ENCODE data around the gene ITGB7.
A peak's percentile ranks its signal among the peaks of the same experiment; 100 is the strongest.
"Not testable (repeated sequence)": the region's sequence is repeated elsewhere in the genome, so short reads cannot be mapped to it uniquely, and the experiment has no call there.

Gene ITGB7

DNA sequence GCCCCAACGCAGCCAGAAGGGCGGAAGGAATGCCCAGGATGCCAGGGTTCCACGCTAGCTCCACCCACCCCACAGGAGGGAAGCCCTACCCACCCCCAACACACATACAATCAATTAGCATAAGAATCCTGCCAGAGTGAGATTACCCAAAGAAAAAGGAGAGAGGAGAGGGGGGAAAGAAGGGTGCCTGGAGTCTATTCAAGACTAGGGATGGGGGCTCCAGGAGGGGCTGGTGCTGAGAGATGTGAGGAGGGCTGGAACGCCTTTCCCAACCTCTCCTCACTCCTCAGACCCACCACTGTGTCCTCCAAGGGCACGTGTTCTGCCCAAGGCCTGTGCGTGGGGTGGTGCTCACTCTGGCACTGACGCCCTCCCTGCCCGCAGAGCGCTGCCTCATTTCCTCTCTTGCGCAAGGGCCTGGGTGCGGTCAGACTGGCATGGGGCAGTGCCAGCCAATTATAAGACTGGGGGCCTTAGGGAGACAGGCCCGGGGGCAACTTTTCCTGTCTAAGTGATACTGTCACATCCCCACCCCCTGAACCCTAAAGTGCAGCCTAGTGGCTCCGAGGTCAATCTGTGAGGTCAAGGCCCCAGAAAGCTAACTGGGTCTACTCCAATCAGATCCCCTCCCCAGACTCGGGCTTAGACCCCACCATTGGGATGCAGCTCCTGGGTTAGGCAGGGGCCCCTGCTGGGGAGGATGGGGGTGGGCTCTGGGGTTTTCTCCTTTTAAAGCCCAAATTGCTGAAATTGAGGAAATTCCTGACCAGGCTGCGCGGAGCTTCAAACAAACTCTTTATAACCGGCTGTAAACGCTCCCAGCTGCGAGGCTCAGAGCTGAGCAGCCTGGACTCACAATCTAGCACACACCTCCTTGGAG lies 10.2 kb upstream of the ITGB7 start:
- DNase-seq (ENCODE audit: low spot score), result no peak

DNA sequence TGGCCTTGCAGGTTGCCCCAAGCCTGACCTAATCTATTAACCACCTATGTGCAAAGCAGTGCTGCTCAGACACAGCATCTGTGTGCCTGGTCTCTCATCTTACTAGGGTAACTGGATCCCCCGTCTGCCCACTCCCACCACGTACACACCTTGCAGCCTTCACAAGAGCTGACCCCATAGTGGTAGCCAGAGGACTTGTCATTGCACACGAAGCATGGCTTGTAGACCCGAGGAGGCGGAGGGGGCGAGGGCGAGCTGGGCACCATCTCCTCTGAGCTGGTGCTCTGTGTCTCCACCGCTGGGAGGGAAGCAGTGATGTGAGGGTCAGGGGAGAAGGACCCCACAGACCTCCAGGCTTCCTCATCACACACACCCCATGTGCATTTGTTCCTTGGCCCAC lies 8.4 kb upstream of the ITGB7 start:
- DNase-seq (ENCODE audit: low spot score), result no peak

DNA sequence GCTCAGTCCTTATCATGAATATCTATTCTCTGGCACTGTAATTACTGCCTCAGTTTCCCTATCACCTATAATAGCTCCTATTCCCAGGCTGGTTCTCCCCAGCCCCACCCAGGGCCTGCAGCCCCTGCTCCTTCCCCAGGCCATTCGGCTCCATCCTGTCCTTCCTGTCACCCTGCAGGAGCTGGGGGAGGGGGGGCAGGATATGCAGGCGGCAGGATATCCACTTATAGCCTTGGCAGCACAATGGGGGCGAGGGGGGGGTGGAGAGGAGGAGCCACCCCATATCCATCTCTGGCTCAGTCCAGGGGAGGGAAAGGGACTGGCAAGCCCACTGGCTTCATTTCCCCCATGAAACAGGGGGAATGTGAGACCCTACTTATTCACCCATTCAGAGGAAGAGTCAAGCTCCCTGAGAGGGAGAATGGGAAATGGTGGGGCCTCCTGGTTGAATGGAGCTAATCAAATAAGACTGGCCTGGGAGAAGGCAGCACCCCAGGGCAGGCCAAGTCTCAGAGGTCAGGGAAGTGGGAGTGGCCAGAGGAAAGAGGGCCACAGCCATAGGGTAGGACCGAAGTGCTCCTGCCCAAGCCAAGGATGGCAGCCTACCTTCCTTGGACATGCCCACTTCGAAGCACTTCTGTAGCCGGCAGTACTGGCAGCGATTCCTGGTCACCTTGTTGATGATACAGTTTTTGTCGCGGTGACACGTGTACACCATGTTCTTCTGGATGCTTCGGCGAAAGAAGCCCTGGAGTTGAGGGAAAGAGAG lies 7.8 kb upstream of the ITGB7 start:
- no peak for DNase-seq (ENCODE audit: low spot score)

DNA sequence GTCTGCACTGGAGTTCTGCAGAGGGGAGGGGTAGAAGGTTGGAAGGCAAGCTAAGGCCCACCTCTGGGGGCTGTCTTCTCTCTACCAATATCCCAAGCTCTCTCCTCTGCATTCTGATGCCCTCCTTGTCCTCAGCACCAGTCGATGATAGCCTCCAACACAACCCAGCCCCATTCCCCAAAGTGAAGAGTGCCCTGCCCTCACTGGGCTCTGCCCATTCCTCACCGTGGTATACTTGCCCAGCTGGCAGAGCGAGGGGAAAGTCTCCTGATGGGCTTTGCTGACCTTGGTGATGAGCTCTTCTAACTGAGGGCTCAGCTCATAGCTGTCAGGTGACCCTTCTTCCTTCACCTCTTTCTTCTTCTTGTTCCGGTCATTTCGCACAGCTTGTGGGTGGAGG lies 7.2 kb upstream of the ITGB7 start:
- DNase-seq (ENCODE audit: low spot score), result no peak

DNA sequence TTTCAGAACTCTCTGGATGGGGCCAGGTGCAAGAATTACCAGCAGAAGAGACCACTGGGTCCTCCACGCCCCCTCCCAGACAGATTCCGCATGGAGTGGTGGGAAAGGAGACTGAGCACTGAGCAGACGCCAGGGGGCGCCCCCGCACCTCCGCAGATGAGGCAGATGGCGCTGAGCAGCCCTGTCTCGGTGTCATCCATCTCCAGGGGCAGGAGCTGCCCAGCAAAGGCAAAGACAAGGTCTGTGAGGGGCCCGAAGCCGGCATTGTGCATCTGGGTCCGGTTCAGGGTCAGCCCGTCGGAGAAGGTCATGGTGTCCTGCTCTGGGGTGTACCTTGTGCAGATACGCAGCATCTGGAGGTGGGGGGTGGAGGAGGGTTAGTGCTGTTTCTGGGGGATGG lies 6.3 kb upstream of the ITGB7 start:
- DNase-seq (ENCODE audit: low spot score), result peak; percentile 86

DNA sequence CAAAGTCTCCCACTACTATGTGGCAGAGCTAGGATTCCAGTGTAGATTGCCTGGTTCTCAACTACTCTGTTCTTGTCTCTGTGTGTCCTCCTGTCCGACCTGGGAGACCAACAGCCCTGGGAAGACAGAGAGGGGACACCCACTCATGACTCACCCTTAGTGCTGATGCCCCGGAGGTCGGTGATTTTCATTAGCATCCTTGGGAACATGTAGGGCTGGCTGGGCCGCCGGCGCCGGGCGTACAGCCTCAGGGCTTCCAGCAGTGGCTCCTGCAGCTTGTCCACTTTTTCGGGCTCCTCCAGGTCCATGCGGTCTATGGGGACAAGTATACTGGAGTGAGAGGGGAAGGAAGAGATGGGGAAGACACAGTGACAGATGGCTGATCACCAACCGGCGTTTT lies 5.9 kb upstream of the ITGB7 start:
- no peak for DNase-seq (ENCODE audit: low spot score)

DNA sequence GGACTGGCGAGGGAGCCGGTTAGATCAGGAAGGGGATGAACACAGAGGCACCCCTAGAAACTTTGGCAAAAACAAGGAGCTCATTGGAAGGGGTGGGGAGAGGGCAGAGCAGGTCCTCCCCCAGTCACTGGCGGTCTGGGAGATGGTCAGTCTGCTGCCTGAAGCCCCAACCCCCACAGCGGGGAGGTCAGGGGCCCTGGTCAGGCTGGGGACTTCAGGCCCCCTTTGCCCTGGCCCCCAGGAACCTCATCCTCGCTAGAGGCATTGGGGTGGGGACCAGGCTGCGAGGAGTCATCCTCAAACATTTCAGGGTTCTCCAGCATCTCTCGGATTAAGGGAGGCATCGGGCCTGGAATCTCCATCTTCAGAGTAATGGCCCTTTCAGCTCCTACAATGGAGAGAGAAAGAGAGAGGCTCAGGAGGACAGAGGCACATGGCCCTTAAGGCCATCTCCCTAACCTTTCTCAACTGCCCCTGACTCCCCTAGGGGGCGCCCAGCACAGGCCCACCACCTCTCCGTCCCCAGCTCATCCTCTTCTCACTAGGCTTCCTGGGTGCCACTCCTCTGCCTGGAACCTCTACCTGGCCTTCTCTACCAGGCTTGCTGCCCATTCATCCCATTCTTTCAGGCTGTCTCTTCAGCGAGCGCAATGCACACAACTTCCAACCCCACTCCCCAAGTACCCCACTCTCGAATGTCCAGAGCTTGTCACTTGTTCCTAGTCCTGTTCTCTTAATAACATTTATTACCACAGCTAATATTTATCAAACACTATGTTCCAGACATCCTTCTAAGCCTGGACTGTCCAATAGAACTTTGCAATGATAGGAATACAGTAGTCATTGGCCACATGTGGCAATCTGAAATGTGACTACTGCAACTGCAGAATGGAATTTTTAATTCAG lies 4.7 kb upstream of the ITGB7 start:
- no peak for DNase-seq (ENCODE audit: low spot score)

DNA sequence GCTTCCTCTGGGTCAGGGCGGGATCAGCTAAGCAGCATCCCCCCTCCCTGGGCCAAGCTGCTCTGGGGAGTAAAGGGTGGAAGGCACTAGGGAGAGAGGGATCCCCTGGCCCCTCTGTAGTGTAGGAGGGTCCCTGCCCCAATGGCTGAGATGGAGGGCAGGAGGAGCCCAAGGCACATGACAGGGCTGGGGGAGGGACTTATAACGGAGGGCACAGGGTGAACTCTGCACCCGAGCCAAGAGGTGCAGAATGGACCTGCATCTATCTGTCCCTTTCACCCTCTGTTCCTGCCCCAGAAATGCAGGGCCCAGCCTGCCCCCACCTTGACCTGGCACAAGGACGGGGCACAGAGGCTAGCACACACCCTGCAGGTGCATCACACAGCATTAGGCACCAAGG lies 3.8 kb upstream of the ITGB7 start:
- no peak for DNase-seq (ENCODE audit: low spot score)

DNA sequence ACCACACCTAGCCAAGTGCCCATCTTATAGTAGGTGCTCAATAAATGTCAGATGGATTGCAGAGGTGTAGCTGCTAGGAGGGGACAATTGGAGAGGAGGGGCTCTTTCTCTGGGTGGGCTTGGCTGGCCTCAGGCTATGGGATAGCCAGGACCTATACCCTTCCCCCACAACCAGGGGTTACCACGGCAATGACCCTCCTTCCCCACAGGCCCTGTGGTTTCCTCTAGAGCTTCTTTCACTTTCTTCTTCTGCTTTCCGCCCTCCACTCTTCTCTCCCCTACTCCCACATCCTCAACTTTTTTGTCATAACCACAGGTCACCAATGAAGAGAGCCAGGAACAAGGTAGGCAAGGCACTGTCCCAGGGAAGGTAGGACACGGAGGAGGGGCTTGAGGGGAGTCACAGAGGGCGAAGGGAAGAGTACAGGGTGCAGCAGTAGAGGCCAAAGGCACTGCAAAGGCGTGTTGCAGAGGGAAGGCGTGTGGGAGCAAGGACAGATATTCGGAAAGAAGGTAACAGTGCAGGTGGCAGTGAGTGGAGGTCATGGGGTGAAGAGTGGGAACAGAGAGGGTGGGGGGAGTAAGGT lies 1.9 kb upstream of the ITGB7 start:
- DNase-seq (ENCODE audit: low spot score), result no peak

DNA sequence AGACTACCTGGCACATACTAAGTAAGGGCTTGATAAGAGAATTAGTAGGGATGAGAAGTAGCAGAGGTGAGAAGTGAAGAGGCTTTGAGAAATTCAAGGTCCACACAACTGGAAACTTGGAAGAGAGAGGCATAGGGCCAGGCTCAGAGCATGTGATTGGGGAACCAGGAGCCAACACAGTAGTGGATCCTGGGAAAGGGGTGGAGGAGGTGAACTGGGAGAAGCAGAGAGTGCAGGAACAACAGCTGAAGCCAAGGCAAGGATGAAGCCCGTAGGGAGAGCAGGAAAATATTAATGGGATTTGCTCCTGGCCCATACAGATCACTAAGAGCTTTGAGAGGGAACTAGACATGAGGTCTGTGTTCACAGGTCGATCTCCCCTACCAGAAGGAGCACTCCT lies 1.4 kb upstream of the ITGB7 start:
- no peak for DNase-seq (ENCODE audit: low spot score)

DNA sequence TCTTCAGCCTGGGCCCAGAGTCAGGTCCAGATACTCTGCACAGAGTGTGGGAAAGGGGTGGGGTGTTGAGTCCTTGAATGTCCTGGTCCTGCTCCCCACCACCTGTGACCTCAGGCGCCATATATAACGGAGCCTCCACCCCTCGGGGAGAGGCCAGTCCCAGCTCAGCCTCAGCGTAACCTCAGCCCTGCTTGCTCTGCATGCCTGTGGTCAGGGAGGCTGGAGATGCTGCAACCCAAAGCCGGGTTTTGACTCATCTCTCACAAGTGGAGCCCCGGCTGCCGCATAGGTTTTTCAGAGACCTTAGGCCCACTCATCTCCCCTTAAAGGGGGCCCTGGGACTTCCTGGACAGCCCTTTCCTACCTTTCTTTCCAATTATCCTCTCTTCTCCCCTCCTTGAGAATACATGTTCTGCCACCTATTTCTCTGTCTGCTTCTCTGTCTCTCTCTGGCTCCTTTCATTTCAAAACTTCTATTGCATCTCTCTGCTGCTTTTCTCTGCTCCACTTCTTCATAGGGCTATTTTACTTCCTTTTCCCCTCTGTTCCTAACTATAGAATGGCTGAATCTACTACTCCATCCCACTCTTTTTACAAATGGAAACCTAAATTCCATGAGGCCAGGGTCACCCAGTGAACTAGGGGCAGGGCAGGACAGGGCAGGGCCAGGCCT lies 1.2 kb downstream of the ITGB7 start:
- no peak for DNase-seq (ENCODE audit: low spot score)

DNA sequence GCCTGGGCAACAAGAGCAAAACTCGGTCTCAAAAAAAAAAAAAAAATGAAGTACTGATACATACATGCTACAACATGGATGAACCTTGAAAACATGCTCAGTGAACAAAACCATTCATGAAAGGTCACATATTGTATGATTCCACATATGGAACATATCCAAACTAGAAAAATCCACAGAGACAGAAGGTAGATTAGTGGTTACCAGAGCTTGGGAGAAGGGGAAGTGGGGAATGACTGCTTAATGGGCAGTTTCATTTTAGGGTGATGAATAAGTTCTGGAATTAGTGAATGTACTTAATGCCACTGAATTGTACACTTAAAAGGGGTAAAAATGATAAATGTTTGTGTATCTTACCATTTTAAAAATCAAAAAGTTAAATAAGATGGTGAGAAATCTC lies 2.7 kb downstream of the ITGB7 start:
- DNase-seq (ENCODE audit: low spot score), result no peak

DNA sequence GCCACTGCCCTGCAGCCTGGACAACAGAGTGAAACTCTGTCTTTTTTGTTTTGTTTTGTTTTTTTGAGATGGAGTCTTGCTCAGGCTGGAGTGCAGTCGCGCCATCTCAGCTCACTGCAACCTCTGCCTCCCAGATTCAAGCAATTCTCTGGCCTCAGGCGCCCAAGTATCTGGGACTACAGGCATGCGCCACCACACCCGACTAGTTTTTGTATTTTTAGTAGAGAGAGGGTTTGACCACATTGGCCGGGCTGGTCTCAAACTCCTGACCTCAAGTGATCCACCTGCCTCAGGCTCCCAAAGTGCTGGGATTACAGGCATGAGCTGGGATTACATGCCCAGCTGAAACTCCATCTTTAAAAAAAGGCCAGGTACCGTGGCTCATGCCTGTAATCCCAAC lies 4.7 kb downstream of the ITGB7 start:
- not testable (repeated sequence) for DNase-seq (ENCODE audit: low spot score)

DNA sequence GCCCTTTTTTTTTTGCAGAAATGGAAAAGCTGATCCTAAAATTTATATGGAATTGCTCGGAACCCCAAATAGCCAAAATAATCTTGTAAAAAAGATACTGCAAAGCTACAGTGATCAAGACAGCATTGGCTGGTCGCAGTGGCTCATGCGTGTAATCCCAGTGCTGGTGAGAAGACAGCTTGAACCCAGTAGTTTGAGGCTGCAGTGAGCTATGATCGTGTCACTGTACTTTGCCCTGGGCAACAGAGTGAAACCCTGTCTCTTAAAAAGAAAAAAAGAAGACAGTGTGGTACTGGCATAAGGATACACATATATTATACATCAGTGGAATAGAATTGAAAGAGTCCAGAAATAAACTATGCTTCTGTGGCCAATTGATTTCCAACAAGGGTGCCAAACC lies 5.4 kb downstream of the ITGB7 start:
- no peak for DNase-seq (ENCODE audit: low spot score)

DNA sequence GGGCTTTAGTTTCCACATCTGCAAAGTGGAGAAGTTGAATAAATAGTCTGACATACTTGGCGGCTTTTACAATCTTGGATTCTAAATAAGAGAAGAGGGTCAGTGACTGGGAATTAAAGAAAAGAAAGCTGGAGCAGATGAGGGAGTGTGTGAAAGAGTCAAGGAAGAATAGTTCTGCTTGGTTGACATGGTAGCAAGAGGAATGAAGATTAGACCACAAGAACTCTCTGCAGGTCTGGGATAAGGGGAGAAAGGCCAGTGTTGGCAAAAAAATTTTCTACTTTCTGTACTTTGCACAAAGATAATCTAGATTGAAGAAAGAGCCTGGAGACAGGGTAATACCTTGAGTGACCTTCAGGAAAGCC lies 5.9 kb downstream of the ITGB7 start:
- DNase-seq (ENCODE audit: low spot score), result no peak

DNA sequence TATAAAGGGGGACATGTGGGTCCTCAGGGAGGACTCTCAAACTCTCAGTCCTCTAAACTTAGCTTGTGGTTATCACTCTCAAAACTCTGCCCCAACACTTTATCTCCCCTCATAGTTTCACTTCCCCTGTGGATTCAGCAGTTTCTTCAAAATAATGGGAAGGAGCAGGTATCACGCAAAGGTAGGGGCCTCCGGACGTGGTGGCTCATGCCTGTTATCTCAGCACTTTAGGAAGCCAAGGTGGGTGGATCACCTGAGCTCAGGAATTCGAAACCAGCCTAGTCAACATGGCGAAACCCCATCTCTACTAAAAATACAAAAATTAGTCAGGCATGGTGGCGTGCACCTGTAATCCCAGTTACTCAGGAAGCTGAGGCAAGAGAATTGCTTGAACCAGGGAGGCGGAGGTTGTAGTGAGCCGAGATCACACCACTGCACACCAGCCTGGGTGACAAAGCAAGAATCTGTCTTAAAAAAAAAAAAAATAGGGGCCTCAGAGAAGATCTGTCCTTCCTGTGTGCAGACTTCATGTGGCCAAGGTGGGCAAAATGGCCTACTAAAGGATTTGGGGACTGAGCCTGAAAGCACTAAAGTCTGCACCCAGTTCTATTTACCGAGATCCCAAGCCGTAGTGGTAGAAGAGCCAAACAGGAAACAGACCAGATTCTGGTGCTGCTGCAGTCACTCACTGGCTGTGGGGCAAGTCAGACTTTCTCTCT lies 6.4 kb downstream of the ITGB7 start:
- no peak for DNase-seq (ENCODE audit: low spot score)

DNA sequence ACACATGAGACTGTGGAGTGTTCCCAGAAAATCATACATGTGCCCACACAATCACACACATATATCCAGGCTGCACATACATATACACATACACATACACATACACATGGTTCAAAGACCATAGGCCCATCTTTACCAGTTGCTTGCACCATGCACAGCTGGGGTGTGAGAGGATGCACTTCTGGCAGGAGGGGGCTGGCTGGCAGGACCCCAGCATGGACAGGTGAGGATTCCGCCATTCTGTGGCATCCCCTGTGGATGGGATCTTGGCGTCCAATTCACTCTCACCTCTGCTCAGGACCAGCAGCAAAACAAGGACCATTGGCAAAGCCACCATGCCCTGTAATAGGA lies 7.0 kb downstream of the ITGB7 start:
- no peak for DNase-seq (ENCODE audit: low spot score)

DNA sequence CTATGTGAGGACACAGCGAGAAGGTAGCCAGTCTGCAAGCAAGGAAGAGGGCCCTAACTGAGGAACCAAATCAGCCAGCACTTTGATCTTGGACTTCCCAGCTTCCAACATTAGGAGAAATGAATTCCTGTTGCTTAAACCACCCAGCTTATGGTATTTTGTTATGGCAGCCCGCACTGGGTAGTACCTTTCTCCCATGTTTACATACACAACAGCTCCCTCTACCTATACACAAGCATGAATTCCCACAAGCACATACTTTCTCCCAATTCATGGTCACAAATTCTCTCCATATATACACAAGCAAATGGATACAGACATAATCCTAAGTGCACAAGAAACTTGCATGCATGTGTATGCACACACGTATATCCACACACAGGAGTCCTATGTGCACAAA lies 7.4 kb downstream of the ITGB7 start:
- DNase-seq (ENCODE audit: low spot score), result no peak

DNA sequence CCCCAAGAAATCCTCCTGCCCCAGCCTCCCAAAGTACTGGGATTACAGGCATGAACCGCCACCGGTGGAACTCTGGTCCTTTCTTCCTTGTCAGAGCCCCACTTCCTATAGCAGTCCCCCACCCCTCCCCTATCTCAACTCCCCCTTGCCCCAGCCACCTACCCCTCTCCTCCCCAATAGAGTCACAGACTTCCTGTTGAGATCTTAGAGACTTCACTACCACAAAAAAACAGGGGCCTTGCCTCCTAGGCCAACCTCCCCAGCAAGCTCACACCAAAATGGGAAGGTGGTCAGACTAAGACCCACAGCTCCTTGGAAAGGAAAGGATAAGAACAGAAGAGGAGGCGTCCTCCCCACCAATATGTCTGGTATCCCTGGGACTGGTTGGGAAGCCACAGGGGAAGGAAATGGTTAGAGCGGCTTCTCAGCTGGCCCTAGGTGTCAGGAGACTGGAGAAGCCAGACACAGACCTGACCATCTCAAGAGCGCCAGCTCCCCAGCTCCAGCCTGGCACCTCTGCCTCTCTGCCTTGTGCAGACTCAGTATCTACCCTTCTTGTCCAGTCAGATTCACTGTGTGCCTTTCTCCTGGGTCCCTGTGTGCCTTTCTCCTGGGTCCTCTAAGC lies 8.5 kb downstream of the ITGB7 start:
- no peak for DNase-seq (ENCODE audit: low spot score)

DNA sequence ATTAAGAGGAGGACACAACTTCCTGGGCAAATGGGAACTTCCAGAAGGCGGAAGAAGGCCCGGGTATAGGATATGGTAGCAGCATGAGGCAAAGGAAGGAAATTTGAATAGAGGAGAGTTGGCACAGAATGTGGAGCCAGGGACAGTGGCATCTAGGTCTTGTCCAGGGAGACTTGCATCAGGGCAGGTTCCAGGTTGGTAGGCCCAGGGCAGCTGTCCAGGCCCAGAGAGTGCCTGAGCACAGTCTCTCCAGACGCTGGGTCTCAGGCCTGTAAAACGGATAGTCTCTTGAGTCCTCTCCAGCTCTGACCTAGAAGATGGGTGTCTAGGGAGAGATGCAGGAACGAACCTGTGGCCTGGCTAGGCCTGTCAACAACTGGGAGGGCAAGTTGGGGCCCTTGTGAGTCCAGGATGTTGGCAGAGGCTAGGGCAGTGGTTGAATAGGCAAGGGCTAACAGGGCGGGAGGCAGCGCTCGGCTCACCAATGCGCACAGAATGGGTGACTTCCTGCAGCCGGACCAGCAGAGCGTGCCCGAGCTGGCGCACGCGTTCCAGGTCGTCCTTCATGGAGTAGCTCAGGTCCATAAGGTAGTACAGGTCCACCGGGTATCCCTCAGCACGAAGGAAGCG lies 9.9 kb downstream of the ITGB7 start:
- DNase-seq (ENCODE audit: low spot score), result no peak

Measured in cerebellar cortex (tissue), 1 donor.